ENCODE data around the gene OSBPL10.

Gene OSBPL10

GRCh38 chr3:31891876-31892455, 89.1 kb downstream of the OSBPL10 start:
- TF ChIP-seq ZFX (IDR thresholded peaks at IDR 0.05; ENCODE audit: borderline replicate concordance) (no peak), CTCF (IDR thresholded peaks at IDR 0.05) (no peak)
- no peak overlapping the region for H3K27ac ChIP-seq

- TF ChIP-seq CTCF (IDR thresholded peaks at IDR 0.05) (no peak), ZFX (IDR thresholded peaks at IDR 0.05; ENCODE audit: borderline replicate concordance) (no peak)
- H3K27ac ChIP-seq, result no peak overlapping the region
These were observed 90.2 kb downstream of the OSBPL10 start for GRCh38 chr3:31890742-31891469.

- no peak overlapping the region for H3K27ac ChIP-seq
- no peak for TF ChIP-seq ZFX (IDR thresholded peaks at IDR 0.05; ENCODE audit: borderline replicate concordance)
- no peak for TF ChIP-seq CTCF (IDR thresholded peaks at IDR 0.05)
These were observed 91.1 kb downstream of the OSBPL10 start for GRCh38 chr3:31890007-31890406.

GRCh38 chr3:31885235-31885634, 95.8 kb downstream of the OSBPL10 start:
- H3K27ac ChIP-seq, result no peak overlapping the region
- TF ChIP-seq ZFX (IDR thresholded peaks at IDR 0.05; ENCODE audit: borderline replicate concordance) (no peak), CTCF (IDR thresholded peaks at IDR 0.05) (no peak)

- H3K27ac ChIP-seq, result no peak overlapping the region
- TF ChIP-seq CTCF (IDR thresholded peaks at IDR 0.05) (no peak), ZFX (IDR thresholded peaks at IDR 0.05; ENCODE audit: borderline replicate concordance) (no peak)
These were observed 96.8 kb downstream of the OSBPL10 start for GRCh38 chr3:31884251-31884650.

GRCh38 chr3:31882895-31883294, 98.2 kb downstream of the OSBPL10 start:
- TF ChIP-seq ZFX (IDR thresholded peaks at IDR 0.05; ENCODE audit: borderline replicate concordance), result no peak
- TF ChIP-seq CTCF (IDR thresholded peaks at IDR 0.05), result no peak
- no peak overlapping the region for H3K27ac ChIP-seq

- H3K27ac ChIP-seq, result no peak overlapping the region
- TF ChIP-seq CTCF (IDR thresholded peaks at IDR 0.05) (no peak), ZFX (IDR thresholded peaks at IDR 0.05; ENCODE audit: borderline replicate concordance) (no peak)
These were observed 98.6 kb downstream of the OSBPL10 start for GRCh38 chr3:31882431-31882830.
